ENCODE data around the gene PDE6G.

DNA sequence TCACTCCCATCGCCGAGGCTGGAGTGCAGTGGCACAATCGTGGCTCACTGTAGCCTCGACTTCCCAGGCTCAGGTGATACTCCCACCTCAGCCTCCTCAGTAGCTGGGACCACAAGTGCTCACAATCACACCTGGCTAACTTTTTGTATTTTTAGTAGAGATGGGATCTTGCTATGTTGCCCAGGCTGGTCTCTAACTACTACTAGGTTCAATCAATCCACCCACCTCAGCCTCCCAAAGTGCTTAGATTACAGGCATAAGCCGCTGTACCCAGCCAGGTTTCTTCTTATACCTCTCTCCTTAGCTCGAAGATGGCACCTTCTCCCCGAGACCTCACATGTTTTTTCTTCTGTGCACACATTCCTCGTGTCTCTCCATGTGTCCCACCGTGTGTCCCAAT, 16.3 kb downstream of the PDE6G start:
- TF ChIP-seq EZH2 (IDR thresholded peaks at IDR 0.05) (no peak), CTCF (IDR thresholded peaks at IDR 0.05) (no peak)
